ENCODE measurements around the gene DGCR8.

DNA sequence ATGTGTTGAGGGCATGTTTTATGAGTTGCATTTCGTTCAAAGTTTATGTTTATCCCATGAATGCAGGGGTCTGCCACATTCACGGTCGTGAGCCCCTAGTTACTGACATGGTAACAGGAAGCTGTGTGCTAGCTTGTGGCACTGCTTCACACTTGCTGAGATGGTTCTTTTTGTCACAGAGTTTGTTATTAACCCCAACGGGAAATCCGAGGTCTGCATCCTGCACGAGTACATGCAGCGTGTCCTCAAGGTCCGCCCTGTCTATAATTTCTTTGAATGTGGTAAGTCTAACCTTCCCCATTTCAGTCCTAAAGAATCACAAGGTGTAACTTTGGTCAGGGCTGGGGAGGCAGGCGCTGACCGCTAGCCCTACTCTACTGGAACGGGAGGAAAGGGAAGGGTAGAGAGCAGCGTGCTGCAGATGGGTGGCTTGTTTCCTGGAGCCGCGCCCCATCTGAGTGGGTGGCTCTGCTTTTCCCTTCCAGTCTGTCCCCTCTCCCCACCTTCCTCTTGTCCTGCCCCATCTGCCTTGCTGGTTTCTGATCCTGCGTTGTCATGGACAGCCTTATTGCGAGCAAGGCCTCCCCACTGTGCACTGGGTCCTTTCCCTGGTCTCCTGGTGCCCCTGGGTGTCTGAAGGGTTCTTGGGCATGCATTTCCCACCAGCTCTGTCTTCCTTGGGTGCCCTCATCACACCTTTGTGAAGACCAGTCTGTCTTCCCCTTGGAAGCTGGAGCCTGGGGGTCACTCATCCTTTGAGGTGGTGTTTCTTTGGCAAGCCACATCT, 11.8 kb downstream of the DGCR8 start:
- no peak for TF ChIP-seq CTCF (IDR thresholded peaks at IDR 0.05)
- TF ChIP-seq POLR2A (IDR thresholded peaks at IDR 0.05): no peak
